ENCODE data around the gene SORBS2.

DNA sequence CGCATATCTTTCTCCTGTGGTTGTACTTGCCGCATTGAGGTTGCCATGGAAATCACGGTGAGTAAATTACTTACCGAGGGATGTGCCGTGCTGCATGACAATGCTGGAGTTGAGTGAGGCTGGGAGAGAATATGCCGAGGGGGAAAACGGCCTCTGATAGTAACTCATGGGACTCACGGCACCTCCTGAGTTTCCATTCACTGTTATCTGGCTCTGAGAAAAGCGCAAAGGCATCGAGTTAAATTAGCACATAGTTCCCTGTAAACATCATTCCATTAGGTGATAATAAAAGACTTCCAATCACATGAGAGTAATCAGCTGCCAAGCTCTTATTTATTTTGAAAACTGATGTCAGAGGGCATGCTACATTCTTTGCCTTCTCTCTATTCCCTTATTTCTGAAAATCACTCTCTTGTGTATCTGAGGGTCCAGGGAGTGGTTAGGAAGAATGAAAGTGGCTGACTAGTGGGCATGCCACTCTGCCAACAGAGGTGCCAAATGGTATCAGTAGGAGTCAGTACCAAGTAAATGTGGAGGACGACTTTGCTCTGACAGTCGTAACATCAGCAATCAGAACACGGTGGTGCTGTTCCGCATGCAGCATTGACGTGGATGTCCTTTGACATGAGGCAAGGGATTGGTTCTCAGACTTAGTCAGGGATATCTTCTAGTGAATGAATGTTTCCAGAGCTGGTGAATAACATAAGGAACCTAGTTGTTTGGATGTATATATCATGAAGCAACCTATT is 149.8 kb downstream of the SORBS2 start:
- TF ChIP-seq SP1 (IDR thresholded peaks at IDR 0.05; ENCODE audit: low read depth, low read length) (no peak), YY1 (IDR thresholded peaks at IDR 0.05; ENCODE audit: low read depth, low read length) (no peak), SRF (IDR thresholded peaks at IDR 0.05; ENCODE audit: low read depth, low read length) (no peak)
- TF ChIP-seq, protein P1, sequence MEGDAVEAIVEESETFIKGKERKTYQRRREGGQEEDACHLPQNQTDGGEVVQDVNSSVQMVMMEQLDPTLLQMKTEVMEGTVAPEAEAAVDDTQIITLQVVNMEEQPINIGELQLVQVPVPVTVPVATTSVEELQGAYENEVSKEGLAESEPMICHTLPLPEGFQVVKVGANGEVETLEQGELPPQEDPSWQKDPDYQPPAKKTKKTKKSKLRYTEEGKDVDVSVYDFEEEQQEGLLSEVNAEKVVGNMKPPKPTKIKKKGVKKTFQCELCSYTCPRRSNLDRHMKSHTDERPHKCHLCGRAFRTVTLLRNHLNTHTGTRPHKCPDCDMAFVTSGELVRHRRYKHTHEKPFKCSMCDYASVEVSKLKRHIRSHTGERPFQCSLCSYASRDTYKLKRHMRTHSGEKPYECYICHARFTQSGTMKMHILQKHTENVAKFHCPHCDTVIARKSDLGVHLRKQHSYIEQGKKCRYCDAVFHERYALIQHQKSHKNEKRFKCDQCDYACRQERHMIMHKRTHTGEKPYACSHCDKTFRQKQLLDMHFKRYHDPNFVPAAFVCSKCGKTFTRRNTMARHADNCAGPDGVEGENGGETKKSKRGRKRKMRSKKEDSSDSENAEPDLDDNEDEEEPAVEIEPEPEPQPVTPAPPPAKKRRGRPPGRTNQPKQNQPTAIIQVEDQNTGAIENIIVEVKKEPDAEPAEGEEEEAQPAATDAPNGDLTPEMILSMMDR (IDR thresholded peaks at IDR 0.05; ENCODE audit: control extremely low read depth in 1 of 3, insufficient read depth in 1 of 3, low read depth in 1 of 3, low read length in 3 of 3): no peak
